ENCODE measurements around the gene TBCK.

Gene TBCK

DNA sequence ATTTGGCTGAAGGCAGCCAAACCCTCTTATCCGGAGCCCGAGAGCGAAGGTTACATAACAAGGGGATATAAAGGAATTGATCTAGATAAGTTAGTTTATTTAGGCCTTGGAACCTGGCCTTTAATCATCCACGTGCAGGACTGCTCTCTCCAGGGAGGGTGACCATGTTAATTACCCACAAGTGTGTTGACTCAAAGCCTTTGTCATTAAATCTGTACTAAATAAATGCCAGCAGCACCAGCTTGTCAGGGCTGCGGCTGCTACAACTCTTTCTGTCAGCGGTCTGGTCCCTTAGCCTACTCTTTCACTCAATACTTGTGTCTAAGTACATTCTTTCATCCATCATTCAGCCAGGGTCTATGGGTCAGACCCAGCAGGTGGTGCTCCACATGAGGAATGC lies 206.1 kb downstream of the TBCK start:
- no peak for DNase-seq

DNA sequence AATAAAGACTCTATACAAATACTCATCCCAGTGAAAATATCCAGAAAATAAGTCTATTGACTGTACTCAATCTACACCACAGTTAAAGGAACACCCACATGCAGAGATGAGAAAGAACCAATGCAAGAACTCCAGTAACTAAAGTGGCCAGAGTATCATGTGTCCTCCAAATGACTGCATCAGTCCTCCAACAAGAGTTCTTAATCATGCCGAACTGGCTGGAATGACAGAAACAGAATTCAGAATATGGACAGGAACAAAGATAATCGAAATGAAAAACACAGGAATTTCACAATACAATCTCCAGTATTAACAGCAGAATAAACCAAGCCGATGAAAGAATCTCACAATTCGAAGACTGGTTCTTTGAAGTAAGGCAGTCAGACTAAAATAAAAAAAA lies 210.3 kb downstream of the TBCK start:
- no peak for DNase-seq

GRCh38 chr4:106104276-106104675 lies 211.7 kb downstream of the TBCK start:
- no peak for DNase-seq

- DNase-seq, result no peak
These were observed 219.6 kb downstream of the TBCK start for GRCh38 chr4:106096454-106096853.

- no peak for DNase-seq
These were observed 220.6 kb downstream of the TBCK start for GRCh38 chr4:106095408-106095807.

- no peak for DNase-seq
These were observed 223.5 kb downstream of the TBCK start for GRCh38 chr4:106092361-106093040.

DNA sequence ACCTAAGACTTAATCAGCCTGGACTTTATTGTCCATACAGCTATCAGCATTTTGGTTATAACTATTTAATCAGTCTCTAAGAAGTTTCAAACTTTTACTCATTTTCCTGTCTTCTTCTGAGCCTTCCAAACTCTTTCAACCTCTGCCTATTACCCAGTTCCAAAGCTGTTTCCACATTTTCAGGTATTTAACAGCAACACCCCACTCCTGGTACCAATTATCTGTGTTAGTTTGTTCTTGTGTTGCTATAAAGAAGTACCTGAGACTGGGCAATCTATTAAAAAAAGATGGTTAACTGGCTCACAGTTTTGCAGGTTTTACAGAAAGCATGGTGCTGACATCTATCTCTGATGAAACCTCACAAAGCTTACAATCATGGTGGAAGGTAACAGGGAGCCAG lies 225.2 kb downstream of the TBCK start:
- DNase-seq, result no peak

GRCh38 chr4:106083065-106083464 lies 232.9 kb downstream of the TBCK start:
- no peak for DNase-seq

DNA sequence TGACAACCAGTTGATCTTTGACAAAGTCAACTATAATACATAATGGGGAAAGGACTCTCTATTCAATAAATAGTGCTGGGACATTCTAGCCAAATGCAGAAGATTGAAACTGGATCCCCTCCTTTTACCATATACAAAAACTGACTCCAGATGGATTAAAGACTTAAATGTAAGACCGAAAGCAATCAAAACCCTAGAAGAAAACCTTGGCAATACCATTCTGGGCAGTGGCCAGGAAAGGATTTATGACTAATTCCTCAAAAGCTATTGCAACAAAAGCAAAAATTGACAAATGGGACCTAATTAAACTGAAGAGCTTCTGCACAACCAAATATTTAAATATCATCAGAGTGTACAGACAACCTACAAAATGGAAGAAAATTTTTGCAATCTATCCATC lies 235.6 kb downstream of the TBCK start:
- no peak for DNase-seq

DNA sequence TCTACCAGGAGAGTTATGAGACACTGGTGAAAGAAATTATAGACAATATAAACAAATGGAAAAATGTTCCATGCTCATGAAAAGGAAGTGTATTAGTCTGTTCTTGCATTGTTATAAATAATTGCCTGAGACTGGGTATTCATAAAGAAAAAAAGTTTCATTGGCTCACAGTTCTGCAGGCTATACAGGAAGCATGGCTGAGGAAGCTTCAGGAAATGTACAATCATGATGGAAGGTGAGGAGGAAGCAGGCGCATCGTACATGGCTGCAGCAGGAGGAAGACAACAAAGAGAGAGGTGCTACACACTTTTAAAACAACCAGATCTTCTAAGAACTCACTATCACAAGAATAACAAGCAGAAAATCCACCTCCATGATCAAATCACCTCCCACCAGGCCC lies 236.4 kb downstream of the TBCK start:
- no peak for DNase-seq

DNA sequence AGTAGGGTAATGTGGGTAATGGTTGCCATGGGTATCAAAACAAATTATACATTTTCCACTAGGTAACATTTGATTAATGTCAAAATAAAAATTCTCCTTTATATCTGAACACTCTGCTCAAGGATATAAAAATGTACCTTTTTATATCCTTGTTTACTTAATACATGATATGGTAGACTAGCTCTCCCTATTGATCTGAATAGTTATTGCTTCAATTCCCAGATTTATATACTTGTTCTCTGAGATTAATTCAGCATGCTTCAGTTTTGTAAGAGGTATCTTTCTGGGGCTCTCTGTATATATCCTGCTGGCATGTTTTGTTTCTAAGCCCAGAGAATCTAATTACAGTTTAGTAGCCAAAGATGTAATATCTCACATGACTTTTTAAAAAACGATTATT lies 251.0 kb downstream of the TBCK start:
- no peak for DNase-seq

DNA sequence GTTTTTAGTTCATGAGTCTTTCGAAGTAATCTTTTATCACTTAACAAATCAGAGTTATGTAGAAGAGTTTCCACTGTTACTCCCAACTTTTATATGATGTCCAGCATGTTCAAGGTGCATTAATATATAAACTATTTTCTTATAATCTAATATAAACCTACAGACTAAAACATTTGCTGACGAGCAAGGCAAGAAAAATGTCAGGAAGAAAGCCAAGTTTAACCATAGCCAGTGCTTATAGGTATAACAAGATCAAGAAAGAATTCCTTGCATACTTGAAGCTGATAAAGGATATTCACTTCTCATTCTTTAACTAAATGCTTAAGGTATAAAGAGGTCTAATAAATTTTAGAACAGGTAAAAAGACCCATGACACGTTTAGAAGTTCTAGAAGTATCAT lies 253.0 kb downstream of the TBCK start:
- no peak for DNase-seq

- no peak for DNase-seq
These were observed 253.5 kb downstream of the TBCK start for GRCh38 chr4:106062452-106062875.

DNA sequence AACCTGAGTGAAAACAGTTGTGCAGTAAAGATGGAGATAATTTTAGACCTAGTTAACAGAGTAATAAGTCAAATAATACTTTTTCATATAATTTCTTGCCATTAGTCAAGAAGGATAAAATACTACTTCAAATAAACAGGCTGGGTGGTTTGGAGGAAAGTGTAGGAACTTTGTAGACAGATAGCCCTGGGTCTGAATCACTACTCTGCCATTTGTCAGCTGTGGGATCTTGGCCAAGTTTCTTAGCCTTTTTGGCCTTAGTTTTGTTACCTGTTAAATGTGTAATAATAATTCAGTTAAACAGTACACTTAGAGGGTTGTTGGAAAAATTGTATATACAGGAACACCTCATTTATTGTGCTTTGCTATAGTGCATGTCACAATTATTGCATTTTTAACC lies 257.1 kb downstream of the TBCK start:
- no peak for DNase-seq

GRCh38 chr4:106056914-106057313 lies 259.1 kb downstream of the TBCK start:
- no peak for DNase-seq

DNA sequence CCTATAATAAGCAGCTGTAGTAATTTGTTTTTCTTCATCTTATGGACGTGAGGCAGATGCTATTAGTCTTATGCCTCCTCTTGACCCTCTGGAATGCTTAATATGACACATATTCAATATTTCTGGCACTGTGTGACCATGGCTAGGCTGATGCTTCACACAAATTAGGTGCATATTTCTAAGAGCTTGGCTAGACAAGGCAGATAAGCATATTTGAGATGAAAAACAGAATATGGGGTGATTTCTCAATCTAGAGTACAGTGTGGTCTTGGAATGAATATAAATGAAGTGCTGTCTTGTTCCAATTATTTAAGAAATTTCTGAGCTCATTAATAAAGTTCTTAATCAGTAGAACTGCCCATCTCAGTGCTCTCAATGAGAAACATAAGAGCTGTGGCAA lies 264.5 kb downstream of the TBCK start:
- no peak for DNase-seq

DNA sequence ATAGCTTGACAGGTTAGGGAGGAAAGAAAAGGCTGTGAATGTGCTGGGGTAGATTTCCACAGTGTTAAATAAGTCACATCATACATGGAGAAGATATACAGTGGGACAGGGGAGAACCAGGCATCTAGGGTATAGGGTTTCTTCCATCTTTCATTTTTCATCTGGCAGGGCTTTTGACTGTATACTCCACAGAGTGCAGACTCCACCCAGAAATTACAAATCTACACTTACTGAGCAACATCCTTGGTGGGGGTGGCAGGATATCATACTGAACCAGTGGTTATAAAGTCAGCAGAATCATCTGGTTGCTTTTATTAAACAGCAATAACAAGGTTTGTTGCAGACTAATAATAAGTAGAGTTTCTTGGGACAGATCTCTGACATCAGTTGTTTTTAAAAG lies 266.5 kb downstream of the TBCK start:
- DNase-seq, result no peak

- no peak for DNase-seq
These were observed 267.6 kb downstream of the TBCK start for GRCh38 chr4:106048250-106048971.

DNA sequence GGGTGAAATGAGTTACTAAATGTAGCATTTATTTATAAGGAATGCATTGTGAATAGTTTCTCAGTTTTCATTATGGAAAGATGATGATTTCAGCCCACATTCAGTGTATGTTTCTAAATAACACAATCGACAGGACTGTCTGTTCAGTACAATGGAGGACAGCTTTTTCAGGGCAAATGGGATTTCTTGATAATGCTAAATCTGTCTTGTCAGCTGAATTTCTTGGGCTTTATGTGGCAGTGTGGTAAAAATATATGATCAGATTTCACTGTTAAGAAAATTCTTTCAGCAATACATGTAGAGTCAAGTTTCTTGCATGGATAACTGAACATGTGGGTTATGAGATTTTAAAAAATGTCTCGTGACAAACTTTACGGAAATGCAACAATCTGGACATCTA lies 269.9 kb downstream of the TBCK start:
- no peak for DNase-seq

GRCh38 chr4:106041294-106042002 lies 274.6 kb downstream of the TBCK start:
- DNase-seq, result no peak

DNA sequence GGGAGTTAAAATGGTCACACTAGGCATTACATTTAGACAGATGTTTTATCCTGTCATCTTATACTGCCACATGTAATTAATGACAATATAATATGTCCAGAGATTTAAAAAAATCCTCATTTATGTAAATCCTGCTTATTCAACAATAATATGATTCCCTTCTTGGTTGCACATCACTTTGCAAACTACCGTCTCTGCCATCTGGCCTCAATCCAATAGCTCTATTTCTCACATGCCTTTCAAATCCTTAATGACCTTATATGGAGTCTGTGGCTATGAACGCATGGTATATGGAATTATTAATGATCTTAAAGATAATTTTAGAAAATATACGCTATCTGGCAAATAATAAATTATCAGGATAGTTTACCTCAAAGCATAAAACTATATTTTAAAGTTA lies 276.2 kb downstream of the TBCK start:
- no peak for DNase-seq

GRCh38 chr4:106038908-106039307 lies 277.1 kb downstream of the TBCK start:
- no peak for DNase-seq

GRCh38 chr4:106038012-106038411 lies 278.0 kb downstream of the TBCK start:
- no peak for DNase-seq

- no peak for DNase-seq
These were observed 279.2 kb downstream of the TBCK start for GRCh38 chr4:106036848-106037247.
